CD4-positive, alpha-beta T cell treated with Interleukin-17A for 1 hour (primary cell): ENCODE measurements around the gene IRF4.

Source experiments
- DNase-seq: peaks from one replicate; pipeline ENCODE4 v3.0.0-alpha.2; 2020

The IRF4 gene

GRCh38 chr6:399785-400534, 8.4 kb downstream of the IRF4 start:
- DNase-seq, result peak; percentile 50

- no peak for DNase-seq
Measured at GRCh38 chr6:400815-401214, 9.3 kb downstream of the IRF4 start.

GRCh38 chr6:401239-401993, 9.9 kb downstream of the IRF4 start:
- no peak for DNase-seq

- no peak for DNase-seq
Measured at GRCh38 chr6:401994-402640, 10.6 kb downstream of the IRF4 start.

- no peak for DNase-seq
Measured at GRCh38 chr6:402901-403658, 11.5 kb downstream of the IRF4 start.

- DNase-seq, result no peak
Measured at GRCh38 chr6:403659-404655, 12.4 kb downstream of the IRF4 start.

GRCh38 chr6:404685-405423, 13.3 kb downstream of the IRF4 start:
- DNase-seq, result no peak

- no peak for DNase-seq
Measured at GRCh38 chr6:408148-408547, 16.6 kb downstream of the IRF4 start.

GRCh38 chr6:408599-409102, 17.1 kb downstream of the IRF4 start:
- DNase-seq, result no peak

GRCh38 chr6:409370-409972, 17.9 kb downstream of the IRF4 start:
- DNase-seq, result no peak

- no peak for DNase-seq
Measured at GRCh38 chr6:410555-411395, 19.2 kb downstream of the IRF4 start.

GRCh38 chr6:411402-412145, 20.0 kb downstream of the IRF4 start:
- no peak for DNase-seq

- DNase-seq, result no peak
Measured at GRCh38 chr6:412146-412886, 20.8 kb downstream of the IRF4 start.

- DNase-seq, result no peak
Measured at GRCh38 chr6:414447-414846, 22.9 kb downstream of the IRF4 start.

- no peak for DNase-seq
Measured at GRCh38 chr6:415087-415486, 23.5 kb downstream of the IRF4 start.

GRCh38 chr6:421211-421610, 29.7 kb downstream of the IRF4 start:
- DNase-seq, result no peak

GRCh38 chr6:422433-423054, 31.0 kb downstream of the IRF4 start:
- DNase-seq, result no peak
